ENCODE results near the gene IGSF23. TPM values are rescaled to one million over a fixed set of nuclear protein-coding genes. Genes with fewer than 3 reads are reported as not detected.

Gene IGSF23
- total RNA-seq = not detected in 2 replicates

GRCh38 chr19:44613295-44614178, at the start of gene IGSF23:
TSS of gene IGSF23 (plus strand) at chr19:44613563. CDS start at chr19:44613646, 83 bp downstream.

GRCh38 chr19:44643605-44644401, 30.4 kb downstream of the IGSF23 start, which contains the start of gene PVR:
TSS of gene PVR (plus strand) at chr19:44643910. CDS start at chr19:44644097, 187 bp downstream.

GRCh38 chr19:44671400-44671799, 58.0 kb downstream of the IGSF23 start, which contains the start of gene CEACAM19:
TSS of gene CEACAM19 (plus strand) at chr19:44671482. CDS start at chr19:44671932, 450 bp downstream.

Small RNA genes lying within 50 kb of the gene (small RNA-seq; reads per million reads assigned to genes)
- not detected for gene AC243964.1

Other genes with a start within 250 kb of the IGSF23 start
- 1.3 and 2.0 TPM in 2 replicates for gene ZNF285, start 212.0 kb upstream of the IGSF23 start, total RNA-seq
- 14.7 and 18.8 TPM in 2 replicates for gene ZNF229, start 165.1 kb upstream of the IGSF23 start, total RNA-seq
- 10.2 and 14.3 TPM in 2 replicates for gene ZNF180, start 113.0 kb upstream of the IGSF23 start, total RNA-seq
- gene CEACAM20, start 83.9 kb upstream of the IGSF23 start, total RNA-seq = not detected in 2 replicates
- 61.2 and 139 TPM in 2 replicates for gene PVR, start 30.3 kb downstream of the IGSF23 start, total RNA-seq
- gene CEACAM19, start 57.9 kb downstream of the IGSF23 start, total RNA-seq = 3.4 and 3.5 TPM in 2 replicates
- not detected in 2 replicates for gene CEACAM16, start 85.6 kb downstream of the IGSF23 start, total RNA-seq
- gene BCL3, start 135.1 kb downstream of the IGSF23 start, total RNA-seq = 3.1 TPM in 2 replicates
- gene CBLC, start 164.3 kb downstream of the IGSF23 start, total RNA-seq = 5.5 and 6.3 TPM in 2 replicates
- 0.43 and 2.4 TPM in 2 replicates for gene BCAM, start 195.5 kb downstream of the IGSF23 start, total RNA-seq
- gene NECTIN2, start 232.7 kb downstream of the IGSF23 start, total RNA-seq = 97.9 and 98.9 TPM in 2 replicates